ENCODE measurements around the gene KANSL2. TPM values are rescaled to one million over a fixed set of nuclear protein-coding genes. Genes with fewer than 3 reads are reported as not detected.
A peak's percentile ranks its signal among the peaks of the same experiment; 100 is the strongest.

Gene KANSL2
- total RNA-seq, 4 donors from 2014 or later: 69.0 to 107 (median 76.4) TPM

DNA sequence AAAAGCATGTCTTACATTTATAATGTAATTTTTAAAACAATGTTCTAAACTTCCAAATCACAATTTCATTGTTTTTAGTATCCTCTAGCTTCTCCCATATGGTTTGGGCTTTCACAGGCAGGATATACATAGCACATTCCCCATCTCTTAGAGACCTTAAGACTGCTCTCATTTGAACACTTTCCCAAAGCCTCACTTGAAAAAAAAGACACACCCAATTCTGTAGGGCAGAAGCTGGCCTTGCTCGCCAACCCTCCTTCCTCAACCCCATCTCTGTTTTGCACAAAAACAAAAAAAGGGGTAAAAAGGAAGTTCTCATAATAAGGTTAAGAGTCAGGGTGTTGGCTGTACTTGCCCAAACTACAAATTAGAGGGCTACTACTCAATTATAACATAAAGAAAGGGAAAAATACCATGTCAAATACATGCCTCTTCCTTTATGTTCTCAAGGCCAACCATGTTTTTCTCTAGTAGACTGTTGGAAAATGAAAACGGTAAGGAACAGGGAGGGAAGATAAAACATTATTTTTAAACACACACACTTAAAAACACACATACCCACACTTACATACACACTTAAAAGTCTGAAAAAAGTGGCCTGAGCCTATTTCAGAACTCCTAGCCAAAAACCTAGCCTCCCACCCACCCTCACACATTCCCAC, 9.9 kb upstream of the KANSL2 start:
- ATAC-seq (no peak), DNase-seq (no peak)
- Histone ChIP-seq H3K4me3 (no peak overlapping the region), H3K36me3 (peaks cover 3 to 42% of the 10 kb centered on the region in 2 donors), H3K27ac (peak overlapping the region in 2 of 4 donors; percentile 15 to 35), H3K4me1 (peaks cover 22 to 42% of the 10 kb centered on the region in 2 donors), H3K9me3 (no peaks in the 10 kb centered on the region), H3K27me3 (no peaks in the 10 kb centered on the region)
- intact Hi-C loops (cut with DNase I; ENCODE audit: low total_unique reads) (no loop called here), in situ Hi-C loops (cut with MboI; ENCODE audit: low sequenced_read_pairs in 4 of 4) (no loop called here)
- TF ChIP-seq CTCF (IDR thresholded peaks at IDR 0.05 in 4 of 5, conservative IDR thresholded peaks at IDR 0.05 in 1 of 5) (no peak), POLR2A (IDR thresholded peaks at IDR 0.05) (no peak)

- H3K27ac ChIP-seq: peak overlapping the region in 2 of 4 donors; percentile 35 to 48
- H3K9me3 ChIP-seq: no peaks in the 10 kb centered on the region
- H3K36me3 ChIP-seq: peaks cover 3 to 40% of the 10 kb centered on the region in 2 donors
- DNase-seq (no peak), ATAC-seq (peak in 1 of 2 donors; percentile 31)
- TF ChIP-seq CTCF (IDR thresholded peaks at IDR 0.05 in 4 of 5, conservative IDR thresholded peaks at IDR 0.05 in 1 of 5) (no peak), POLR2A (IDR thresholded peaks at IDR 0.05) (no peak)
- no peak overlapping the region for H3K4me3 ChIP-seq
- H3K4me1 ChIP-seq: peaks cover 22 to 42% of the 10 kb centered on the region in 2 donors
- intact Hi-C loops (cut with DNase I; ENCODE audit: low total_unique reads) (no loop called here), in situ Hi-C loops (cut with MboI; ENCODE audit: low sequenced_read_pairs in 4 of 4) (no loop called here)
- no peaks in the 10 kb centered on the region for H3K27me3 ChIP-seq
Observed at GRCh38 chr12:48690990-48691389, 9.0 kb upstream of the KANSL2 start.

GRCh38 chr12:48690436-48690835, 8.4 kb upstream of the KANSL2 start:
- peaks cover 22 to 42% of the 10 kb centered on the region in 2 donors for H3K4me1 ChIP-seq
- H3K9me3 ChIP-seq: no peaks in the 10 kb centered on the region
- H3K27me3 ChIP-seq: no peaks in the 10 kb centered on the region
- TF ChIP-seq POLR2A (IDR thresholded peaks at IDR 0.05) (no peak), CTCF (IDR thresholded peaks at IDR 0.05 in 4 of 5, conservative IDR thresholded peaks at IDR 0.05 in 1 of 5) (no peak)
- H3K27ac ChIP-seq: peak overlapping the region in 2 of 4 donors; percentile 35 to 48
- intact Hi-C loops (cut with DNase I; ENCODE audit: low total_unique reads) (no loop called here), in situ Hi-C loops (cut with MboI; ENCODE audit: low sequenced_read_pairs in 4 of 4) (no loop called here)
- no peak overlapping the region for H3K4me3 ChIP-seq
- no peak for ATAC-seq
- DNase-seq: no peak
- H3K36me3 ChIP-seq: peaks cover 3 to 35% of the 10 kb centered on the region in 2 donors

DNA sequence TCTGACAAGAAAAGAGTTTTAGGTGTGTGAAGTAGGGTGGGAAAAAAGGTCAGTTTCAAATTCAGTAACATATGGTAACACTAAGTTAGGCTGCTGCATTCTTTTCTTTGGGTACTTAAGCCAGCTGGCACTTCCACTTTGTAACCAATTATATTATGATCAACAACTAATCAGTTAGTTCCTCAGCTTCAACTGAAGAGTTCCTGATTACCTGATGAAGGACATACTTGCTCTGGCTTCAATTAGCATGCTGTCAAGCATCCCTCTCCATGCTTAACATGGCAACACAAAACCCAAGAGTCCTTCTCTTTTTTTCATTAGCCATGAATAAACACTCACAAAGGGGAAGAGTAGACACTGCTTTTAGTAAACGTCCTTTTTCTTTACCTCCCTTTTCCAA, 6.8 kb upstream of the KANSL2 start:
- H3K36me3 ChIP-seq: peaks cover 3 to 19% of the 10 kb centered on the region in 2 donors

More for the DNA sequence above, 6.8 kb upstream of the KANSL2 start:
- Histone ChIP-seq H3K27ac (no peak overlapping the region), H3K4me1 (peaks cover 22 to 42% of the 10 kb centered on the region in 2 donors), H3K27me3 (no peaks in the 10 kb centered on the region), H3K9me3 (no peaks in the 10 kb centered on the region), H3K4me3 (no peak overlapping the region)
- no peak for TF ChIP-seq CTCF (IDR thresholded peaks at IDR 0.05 in 4 of 5, conservative IDR thresholded peaks at IDR 0.05 in 1 of 5)
- TF ChIP-seq POLR2A (IDR thresholded peaks at IDR 0.05): no peak
- in situ Hi-C loops (cut with MboI; ENCODE audit: low sequenced_read_pairs in 4 of 4) (no loop called here), intact Hi-C loops (cut with DNase I; ENCODE audit: low total_unique reads) (no loop called here)
- ATAC-seq (no peak), DNase-seq (no peak)
